T-helper 2 cell treated with Interferon-gamma antibody and Interleukin-4, amounts not matched to agents 5 μg/mL and 100 μg/mL, for 36 hours (primary cell): ENCODE data around the gene ROR2.

Experiments
- DNase-seq: peaks from one replicate; pipeline ENCODE4 v3.0.0; 2021; ENCODE audit warnings: low spot score
- H3K27ac Mint-ChIP-seq: one replicate; pipeline ENCODE4 v1.8.0; 2021; ENCODE audit warnings: mild to moderate bottlenecking, mixed read lengths
- H3K27me3 Mint-ChIP-seq: one replicate; pipeline ENCODE4 v1.8.0; 2021; ENCODE audit warnings: low read depth, mixed read lengths
- H3K36me3 Mint-ChIP-seq: one replicate; pipeline ENCODE4 v1.8.0; 2021; ENCODE audit warnings: low read depth, mixed read lengths
- H3K4me1 Mint-ChIP-seq: one replicate; pipeline ENCODE4 v1.8.0; 2021; ENCODE audit warnings: low read depth, mixed read lengths
- H3K4me3 Mint-ChIP-seq: one replicate; pipeline ENCODE4 v1.8.0; 2022; ENCODE audit warnings: mild to moderate bottlenecking, moderate library complexity, mixed read lengths
- H3K9me3 Mint-ChIP-seq: one replicate; pipeline ENCODE4 v1.8.0; 2021; ENCODE audit warnings: mixed read lengths

The ROR2 gene

GRCh38 chr9:91896513-91897121 lies 53.4 kb downstream of the ROR2 start:
- H3K4me3 Mint-ChIP-seq, result no peak overlapping the region
- no peaks in the 10 kb centered on the region for H3K4me1 Mint-ChIP-seq
- peaks cover 25% of the 10 kb centered on the region for H3K27me3 Mint-ChIP-seq
- DNase-seq, result no peak
- H3K36me3 Mint-ChIP-seq, result no peaks in the 10 kb centered on the region
- no peak overlapping the region for H3K27ac Mint-ChIP-seq
- no peaks in the 10 kb centered on the region for H3K9me3 Mint-ChIP-seq

- H3K27me3 Mint-ChIP-seq, result peaks cover 25% of the 10 kb centered on the region
- no peaks in the 10 kb centered on the region for H3K9me3 Mint-ChIP-seq
- DNase-seq, result no peak
- H3K4me3 Mint-ChIP-seq, result no peak overlapping the region
- H3K4me1 Mint-ChIP-seq, result no peaks in the 10 kb centered on the region
- no peaks in the 10 kb centered on the region for H3K36me3 Mint-ChIP-seq
- no peak overlapping the region for H3K27ac Mint-ChIP-seq
Measured at GRCh38 chr9:91896097-91896496, 53.9 kb downstream of the ROR2 start.

- Mint-ChIP-seq H3K27me3 (peaks cover 25% of the 10 kb centered on the region), H3K36me3 (no peaks in the 10 kb centered on the region), H3K9me3 (no peaks in the 10 kb centered on the region), H3K4me1 (no peaks in the 10 kb centered on the region), H3K27ac (no peak overlapping the region), H3K4me3 (no peak overlapping the region)
- DNase-seq, result no peak
Measured at GRCh38 chr9:91894536-91894935, 55.5 kb downstream of the ROR2 start.

DNA sequence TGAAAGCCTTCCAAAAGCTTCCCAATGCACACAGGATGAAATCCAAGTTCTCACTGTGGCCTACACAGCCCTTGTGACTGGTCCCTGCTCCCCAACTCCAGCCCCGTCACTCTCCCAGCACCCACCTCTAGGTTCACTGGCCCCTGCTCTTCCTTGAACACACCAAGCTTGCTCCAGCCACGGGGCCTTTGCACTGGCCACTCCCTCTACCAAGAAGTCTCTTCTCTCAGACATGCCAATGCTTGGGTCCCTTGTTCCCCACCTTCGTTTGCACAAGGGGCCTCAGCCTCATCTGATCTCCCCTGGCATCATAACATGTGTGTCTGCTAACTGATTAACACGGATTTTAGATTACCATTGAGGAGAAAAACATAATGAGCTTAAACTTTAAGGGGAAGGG lies 56.0 kb downstream of the ROR2 start:
- H3K27ac Mint-ChIP-seq, result no peak overlapping the region
- no peaks in the 10 kb centered on the region for H3K36me3 Mint-ChIP-seq
- DNase-seq, result no peak
- no peaks in the 10 kb centered on the region for H3K9me3 Mint-ChIP-seq
- H3K27me3 Mint-ChIP-seq, result peaks cover 25% of the 10 kb centered on the region
- no peak overlapping the region for H3K4me3 Mint-ChIP-seq
- H3K4me1 Mint-ChIP-seq, result no peaks in the 10 kb centered on the region

- peaks cover 29% of the 10 kb centered on the region for H3K27me3 Mint-ChIP-seq
- no peak for DNase-seq
- no peaks in the 10 kb centered on the region for H3K9me3 Mint-ChIP-seq
- no peaks in the 10 kb centered on the region for H3K4me1 Mint-ChIP-seq
- H3K27ac Mint-ChIP-seq, result no peak overlapping the region
- H3K36me3 Mint-ChIP-seq, result no peaks in the 10 kb centered on the region
- H3K4me3 Mint-ChIP-seq, result no peak overlapping the region
Measured at GRCh38 chr9:91891915-91892314, 58.1 kb downstream of the ROR2 start.

GRCh38 chr9:91890662-91891061 lies 59.4 kb downstream of the ROR2 start:
- Mint-ChIP-seq H3K27ac (no peak overlapping the region), H3K36me3 (no peaks in the 10 kb centered on the region), H3K9me3 (no peaks in the 10 kb centered on the region), H3K4me3 (no peak overlapping the region), H3K27me3 (peaks cover 25% of the 10 kb centered on the region), H3K4me1 (no peaks in the 10 kb centered on the region)
- no peak for DNase-seq

DNA sequence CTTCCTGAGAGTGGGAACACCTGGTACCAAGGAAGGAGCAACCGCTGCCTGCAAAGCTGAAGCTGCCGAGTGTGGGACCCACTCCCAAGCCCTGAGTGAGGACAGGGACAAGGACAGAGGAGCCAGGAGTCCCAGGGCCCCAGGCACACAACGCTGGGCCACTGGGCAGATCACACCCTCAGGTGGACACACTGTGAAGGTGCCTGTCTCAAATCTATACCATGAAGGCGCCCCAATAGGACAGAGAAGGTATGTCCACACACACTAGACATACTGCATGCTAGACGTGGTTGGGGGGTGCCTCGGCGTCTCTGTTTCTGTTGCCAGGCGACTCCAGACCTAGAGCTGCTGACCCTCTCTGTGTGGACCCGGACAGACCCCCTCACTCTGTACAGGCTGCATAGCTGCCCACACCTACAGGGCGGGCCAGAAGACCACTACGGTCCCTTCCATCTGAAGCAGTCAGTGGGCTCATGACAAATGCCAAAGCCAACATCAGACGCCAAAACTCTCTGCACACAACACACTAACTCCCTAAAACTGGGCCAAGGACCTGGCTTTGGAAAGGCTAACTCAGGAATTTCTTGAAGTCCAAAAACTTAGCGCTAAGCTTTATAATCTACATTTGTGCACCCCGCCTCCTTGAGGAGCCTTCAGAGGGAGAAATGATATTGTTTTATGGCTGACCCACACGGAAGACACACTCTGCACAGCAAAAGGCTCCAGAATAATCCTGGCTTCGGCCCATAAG lies 60.7 kb downstream of the ROR2 start:
- Mint-ChIP-seq H3K27me3 (peaks cover 22% of the 10 kb centered on the region), H3K9me3 (no peaks in the 10 kb centered on the region), H3K27ac (no peak overlapping the region), H3K4me1 (no peaks in the 10 kb centered on the region), H3K4me3 (no peak overlapping the region), H3K36me3 (no peaks in the 10 kb centered on the region)
- no peak for DNase-seq

- Mint-ChIP-seq H3K9me3 (no peaks in the 10 kb centered on the region), H3K36me3 (no peaks in the 10 kb centered on the region), H3K27me3 (peaks cover 38% of the 10 kb centered on the region), H3K4me1 (no peaks in the 10 kb centered on the region), H3K27ac (no peak overlapping the region), H3K4me3 (no peak overlapping the region)
- DNase-seq, result no peak
Measured at GRCh38 chr9:91886414-91887076, 63.5 kb downstream of the ROR2 start.

GRCh38 chr9:91885746-91886413 lies 64.1 kb downstream of the ROR2 start:
- Mint-ChIP-seq H3K4me1 (no peaks in the 10 kb centered on the region), H3K36me3 (no peaks in the 10 kb centered on the region), H3K4me3 (no peak overlapping the region), H3K27me3 (peaks cover 39% of the 10 kb centered on the region), H3K27ac (no peak overlapping the region), H3K9me3 (no peaks in the 10 kb centered on the region)
- no peak for DNase-seq

DNA sequence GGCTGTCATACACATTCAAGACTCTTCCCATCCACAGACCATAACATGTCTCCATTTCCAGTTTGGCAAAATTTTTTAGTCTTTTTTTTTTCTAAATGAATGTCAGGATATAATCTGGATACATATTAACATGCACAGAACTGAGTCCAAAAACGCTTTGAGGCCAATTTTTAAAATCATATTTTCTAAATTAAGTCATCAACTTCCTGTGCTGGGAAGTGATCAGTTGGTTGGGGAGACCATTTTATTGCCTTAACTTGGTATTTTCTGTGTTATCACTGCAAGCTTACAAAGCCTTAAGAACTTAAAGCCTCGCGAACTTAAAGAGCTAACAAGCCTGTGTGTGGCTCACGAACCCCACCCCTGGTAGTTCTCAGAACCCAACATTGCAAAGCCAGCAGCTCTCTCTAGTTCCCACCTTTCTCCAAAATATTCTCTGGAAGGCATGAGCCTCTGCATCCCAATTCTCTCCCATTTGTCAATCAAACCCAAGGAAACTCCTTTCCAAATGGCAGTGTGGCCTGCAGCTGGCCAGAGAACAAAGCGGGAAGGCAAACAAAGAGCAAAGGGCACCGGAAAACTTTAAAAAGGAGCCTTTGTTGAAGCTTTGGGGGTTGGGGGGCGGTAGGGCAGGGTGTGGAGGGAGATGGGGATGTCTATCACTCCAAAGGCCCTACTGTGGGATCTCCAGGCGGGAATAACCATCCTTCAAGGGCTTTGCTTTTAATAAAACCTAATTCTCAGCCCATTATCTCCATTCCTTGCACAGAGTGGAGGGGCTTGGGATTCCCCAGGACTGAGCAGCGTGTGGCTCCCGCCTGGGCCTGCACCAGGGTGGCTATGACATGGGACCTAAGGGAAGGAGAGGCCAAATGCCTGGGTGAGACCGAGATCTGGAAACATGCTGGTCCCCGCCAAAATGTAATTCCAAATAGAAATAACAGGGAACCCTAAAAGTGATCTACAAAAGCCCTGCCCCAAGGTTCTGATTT lies 65.0 kb downstream of the ROR2 start:
- Mint-ChIP-seq H3K4me3 (no peak overlapping the region), H3K27ac (no peak overlapping the region), H3K36me3 (no peaks in the 10 kb centered on the region), H3K4me1 (no peaks in the 10 kb centered on the region), H3K27me3 (peaks cover 39% of the 10 kb centered on the region), H3K9me3 (no peaks in the 10 kb centered on the region)
- no peak for DNase-seq

- peaks cover 39% of the 10 kb centered on the region for H3K27me3 Mint-ChIP-seq
- no peak overlapping the region for H3K4me3 Mint-ChIP-seq
- H3K36me3 Mint-ChIP-seq, result no peaks in the 10 kb centered on the region
- H3K4me1 Mint-ChIP-seq, result no peaks in the 10 kb centered on the region
- no peaks in the 10 kb centered on the region for H3K9me3 Mint-ChIP-seq
- no peak for DNase-seq
- no peak overlapping the region for H3K27ac Mint-ChIP-seq
Measured at GRCh38 chr9:91884153-91884552, 65.9 kb downstream of the ROR2 start.

GRCh38 chr9:91883503-91883902 lies 66.5 kb downstream of the ROR2 start:
- Mint-ChIP-seq H3K4me3 (no peak overlapping the region), H3K27ac (no peak overlapping the region), H3K4me1 (no peaks in the 10 kb centered on the region), H3K36me3 (no peaks in the 10 kb centered on the region), H3K9me3 (no peaks in the 10 kb centered on the region), H3K27me3 (peaks cover 39% of the 10 kb centered on the region)
- DNase-seq, result no peak

- Mint-ChIP-seq H3K27ac (no peak overlapping the region), H3K36me3 (no peaks in the 10 kb centered on the region), H3K9me3 (no peaks in the 10 kb centered on the region), H3K4me1 (no peaks in the 10 kb centered on the region), H3K27me3 (peaks cover 36% of the 10 kb centered on the region), H3K4me3 (no peak overlapping the region)
- no peak for DNase-seq
Measured at GRCh38 chr9:91882627-91883026, 67.4 kb downstream of the ROR2 start.
